Epithelial cell of esophagus (primary cell): ENCODE data around the gene C10orf105.

Source experiments
- DNase-seq: peaks from one replicate; pipeline ENCODE4 v3.0.0; 2010; ENCODE audit warnings: low read depth
- H3K4me3 ChIP-seq: 2 replicates; pipeline ENCODE4 v1.5.1; 2011; ENCODE audit warnings: mild to moderate bottlenecking, low read length, control low read depth
- CTCF ChIP-seq: IDR thresholded peaks from 2 replicates; pipeline ENCODE4 v1.5.1; 2011; ENCODE audit warnings: low read depth, mild to moderate bottlenecking, low read length, control low read depth, inconsistent platforms; ENCODE audit not compliant: insufficient read depth; ENCODE audit errors: missing control alignments

Gene C10orf105

GRCh38 chr10:71664585-71664984, 55.0 kb downstream of the C10orf105 start:
- no peak for TF ChIP-seq CTCF
- no peak for DNase-seq
- no peak overlapping the region for H3K4me3 ChIP-seq

GRCh38 chr10:71663311-71663710, 56.3 kb downstream of the C10orf105 start:
- no peak for DNase-seq
- H3K4me3 ChIP-seq, result no peak overlapping the region
- TF ChIP-seq CTCF, result no peak

- no peak for TF ChIP-seq CTCF
- no peak overlapping the region for H3K4me3 ChIP-seq
- no peak for DNase-seq
These were observed 57.7 kb downstream of the C10orf105 start for GRCh38 chr10:71661779-71662336.
